Prostate gland (tissue), 2 donors: Measurements from ENCODE around the gene TRIB2. TPM values are rescaled to one million over a fixed set of nuclear protein-coding genes. Genes with fewer than 3 reads are reported as not detected.

Experiments used
- DNase-seq: peaks from one replicate; pipeline ENCODE4 v3.0.0-alpha.2; 2019; ENCODE audit warnings: low spot score
- H3K27ac ChIP-seq, 2 donors: fragments of 200-600 bp; sonication (generic); 2 replicates each; pipeline ENCODE4 v1.5.1; 2017 to 2019
- H3K27me3 ChIP-seq: fragments of 200-600 bp; sonication (generic); replicated peaks from 2 replicates; pipeline ENCODE4 v1.5.1; 2019; ENCODE audit not compliant: insufficient read depth
- H3K36me3 ChIP-seq, 2 donors: fragments of 200-600 bp; sonication (generic); 1 replicate in 1 of 2; 2 replicates in 1 of 2; pipeline versions ENCODE4 v1.5.1 to v1.8.1; 2017 to 2019
- H3K4me1 ChIP-seq: fragments of 200-600 bp; sonication (generic); replicated peaks from 2 replicates; pipeline ENCODE4 v1.5.1; 2019
- H3K4me3 ChIP-seq, 2 donors: fragments of 200-600 bp; sonication (generic); 2 replicates each; pipeline ENCODE4 v1.5.1; 2017 to 2019
- H3K9me3 ChIP-seq: fragments of 200-600 bp; sonication (generic); 2 replicates; pipeline ENCODE4 v1.5.1; 2017
- CTCF ChIP-seq, 4 experiments: fragments of 200-600 bp in 2 of 4; fragments of 450-650 bp in 2 of 4; sonication (generic) in 2 of 4; IDR thresholded peaks; 1 replicate in 3 of 4; 2 replicates in 1 of 4; pipeline ENCODE4 v1.5.1; 2016 to 2019; ENCODE audit warnings: antibody characterized with exemption in 4 of 4, mild to moderate bottlenecking in 2 of 4, moderate library complexity in 2 of 4
- POLR2A ChIP-seq: fragments of 450-650 bp; IDR thresholded peaks from one replicate; pipeline ENCODE4 v1.6.1; 2016; ENCODE audit warnings: antibody characterized with exemption, mild to moderate bottlenecking
- POLR2AphosphoS5 ChIP-seq: sonication (generic); formaldehyde crosslinking; IDR thresholded peaks from one replicate; pipeline ENCODE4 v1.6.1; 2017; ENCODE audit warnings: antibody characterized with exemption
- WGBS: methylation state at CpG from one replicate; pipeline ENCODE4 v1.1.5; 2018; 5-methylcytosine and 5-hydroxymethylcytosine counted together
- intact Hi-C: fragments of 100-400 bp; cut with DNase I; formaldehyde crosslinking; loops from one replicate; pipeline ENCODE4 v1.14.2; 2022
- total RNA-seq, 2 donors: library from RNA; depleted of rRNA; stranded (reverse); fragments of >200 nt; gene quantifications; one replicate each; pipeline ENCODE4 v1.1.0, GENCODE V29; 2016

Gene TRIB2
- total RNA-seq = 100 to 1,000 TPM in 1 of 2 donors, 10 to 100 TPM in 1; 72.3 to 205 TPM

GRCh38 chr2:12716282-12717190 is at the start of gene TRIB2:
TSS of gene TRIB2 (plus strand) at chr2:12716936. CDS start at chr2:12718308, 1,372 bp downstream.
- H3K27me3 ChIP-seq = no peaks in the 10 kb centered on the region
- TF ChIP-seq POLR2AphosphoS5 (peak; percentile 4), CTCF (IDR thresholded peaks at IDR 0.05) (peak in 1 of 4 experiments; percentile 33), POLR2A (peak; percentile 25)
- peak within 1 kb of the TSS; percentile 86 to 88 for H3K27ac ChIP-seq
- H3K9me3 ChIP-seq = no peaks in the 10 kb centered on the region
- H3K4me3 ChIP-seq = peak within 1 kb of the TSS; percentile 56 to 71
- no peaks in the 10 kb centered on the region for H3K36me3 ChIP-seq
- under 1% methylated on average over 76 of the region's 90 CpGs for WGBS
- H3K4me1 ChIP-seq = no peaks in the 10 kb centered on the region
- DNase-seq = peak; percentile 87
- intact Hi-C loops = loop anchor here (2.0 to 10.0 kb wide), 8 partner anchors 71 to 854 kb away; no protein-coding TSS in a partner anchor

DNA sequence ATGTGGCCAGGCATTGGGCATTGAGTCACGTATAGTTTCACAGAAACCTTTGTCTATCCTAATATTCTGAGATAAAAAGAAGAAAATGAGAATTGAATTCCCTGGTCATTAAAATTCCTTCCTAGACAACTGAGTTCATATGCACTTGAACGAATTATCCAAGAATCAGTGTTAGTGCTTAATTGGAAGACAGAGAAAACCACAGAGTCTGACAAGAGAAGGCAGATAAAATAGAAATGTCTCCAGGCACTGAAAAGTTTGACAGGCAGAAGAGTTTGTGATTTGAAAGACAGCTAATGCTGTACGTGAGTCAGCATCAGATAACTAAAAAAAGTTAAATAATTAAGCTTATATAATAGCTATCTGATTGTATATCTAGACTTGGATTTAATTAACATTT is 47.7 kb upstream of the TRIB2 start:
- H3K4me3 ChIP-seq = no peak overlapping the region
- TF ChIP-seq CTCF (IDR thresholded peaks at IDR 0.05) (no peak), POLR2A (no peak), POLR2AphosphoS5 (no peak)
- no peaks in the 10 kb centered on the region for H3K4me1 ChIP-seq
- DNase-seq = no peak
- 82% methylated on average over 3 of the region's 3 CpGs for WGBS
- intact Hi-C loops = no loop called here
- H3K27ac ChIP-seq = no peak overlapping the region
- no peaks in the 10 kb centered on the region for H3K27me3 ChIP-seq
- no peaks in the 10 kb centered on the region for H3K36me3 ChIP-seq
- H3K9me3 ChIP-seq = no peaks in the 10 kb centered on the region

GRCh38 chr2:12672711-12673315 is 43.9 kb upstream of the TRIB2 start:
- H3K4me1 ChIP-seq = no peaks in the 10 kb centered on the region
- TF ChIP-seq CTCF (IDR thresholded peaks at IDR 0.05) (no peak), POLR2AphosphoS5 (no peak), POLR2A (no peak)
- no peak overlapping the region for H3K4me3 ChIP-seq
- 83% methylated on average over 8 of the region's 8 CpGs for WGBS
- no peaks in the 10 kb centered on the region for H3K9me3 ChIP-seq
- intact Hi-C loops = no loop called here
- H3K27ac ChIP-seq = no peak overlapping the region
- H3K27me3 ChIP-seq = no peaks in the 10 kb centered on the region
- no peaks in the 10 kb centered on the region for H3K36me3 ChIP-seq
- no peak for DNase-seq

- DNase-seq = no peak
- 95% methylated on average over 4 of the region's 4 CpGs for WGBS
- H3K9me3 ChIP-seq = no peaks in the 10 kb centered on the region
Observed at GRCh38 chr2:12674644-12675328, 42.0 kb upstream of the TRIB2 start.

More at GRCh38 chr2:12674644-12675328, 42.0 kb upstream of the TRIB2 start:
- H3K27me3 ChIP-seq = no peaks in the 10 kb centered on the region
- no peaks in the 10 kb centered on the region for H3K36me3 ChIP-seq
- H3K27ac ChIP-seq = no peak overlapping the region
- intact Hi-C loops = no loop called here
- TF ChIP-seq POLR2AphosphoS5 (no peak), CTCF (IDR thresholded peaks at IDR 0.05) (no peak), POLR2A (no peak)
- H3K4me3 ChIP-seq = no peak overlapping the region
- no peaks in the 10 kb centered on the region for H3K4me1 ChIP-seq
